ENCODE measurements around the gene CPED1.

DNA sequence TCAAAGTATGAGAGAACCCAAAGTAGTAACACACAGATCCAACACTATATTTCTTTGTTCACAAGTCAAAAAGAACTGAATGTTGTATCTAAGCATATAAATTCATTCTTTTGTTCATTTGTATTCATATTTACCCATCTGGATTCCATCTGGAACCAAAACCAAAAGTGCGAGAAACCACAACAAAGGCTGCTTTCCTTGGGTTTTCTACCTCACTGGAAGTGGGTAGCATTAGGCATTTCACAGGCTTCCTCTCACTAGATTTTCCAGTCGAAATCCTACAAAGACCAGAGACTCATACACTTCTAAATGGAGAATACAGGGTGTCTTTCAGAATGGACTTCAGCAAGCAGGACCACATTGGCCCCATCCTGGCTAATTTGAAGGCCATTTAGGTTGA is 230.5 kb downstream of the CPED1 start:
- TF ChIP-seq CTCF (IDR thresholded peaks at IDR 0.05) (no peak), EP300 (IDR thresholded peaks at IDR 0.05) (no peak)

Measured in tibial nerve (tissue), 4 donors.